GDM1 (cell line): Measurements from ENCODE around the gene ST3GAL3.

Source experiments
- DNase-seq: peaks from one replicate; lab custom pipeline; 2025; lab: John Stamatoyannopoulos, UW

The ST3GAL3 gene, protein sequence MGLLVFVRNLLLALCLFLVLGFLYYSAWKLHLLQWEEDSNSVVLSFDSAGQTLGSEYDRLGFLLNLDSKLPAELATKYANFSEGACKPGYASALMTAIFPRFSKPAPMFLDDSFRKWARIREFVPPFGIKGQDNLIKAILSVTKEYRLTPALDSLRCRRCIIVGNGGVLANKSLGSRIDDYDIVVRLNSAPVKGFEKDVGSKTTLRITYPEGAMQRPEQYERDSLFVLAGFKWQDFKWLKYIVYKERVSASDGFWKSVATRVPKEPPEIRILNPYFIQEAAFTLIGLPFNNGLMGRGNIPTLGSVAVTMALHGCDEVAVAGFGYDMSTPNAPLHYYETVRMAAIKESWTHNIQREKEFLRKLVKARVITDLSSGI

DNA sequence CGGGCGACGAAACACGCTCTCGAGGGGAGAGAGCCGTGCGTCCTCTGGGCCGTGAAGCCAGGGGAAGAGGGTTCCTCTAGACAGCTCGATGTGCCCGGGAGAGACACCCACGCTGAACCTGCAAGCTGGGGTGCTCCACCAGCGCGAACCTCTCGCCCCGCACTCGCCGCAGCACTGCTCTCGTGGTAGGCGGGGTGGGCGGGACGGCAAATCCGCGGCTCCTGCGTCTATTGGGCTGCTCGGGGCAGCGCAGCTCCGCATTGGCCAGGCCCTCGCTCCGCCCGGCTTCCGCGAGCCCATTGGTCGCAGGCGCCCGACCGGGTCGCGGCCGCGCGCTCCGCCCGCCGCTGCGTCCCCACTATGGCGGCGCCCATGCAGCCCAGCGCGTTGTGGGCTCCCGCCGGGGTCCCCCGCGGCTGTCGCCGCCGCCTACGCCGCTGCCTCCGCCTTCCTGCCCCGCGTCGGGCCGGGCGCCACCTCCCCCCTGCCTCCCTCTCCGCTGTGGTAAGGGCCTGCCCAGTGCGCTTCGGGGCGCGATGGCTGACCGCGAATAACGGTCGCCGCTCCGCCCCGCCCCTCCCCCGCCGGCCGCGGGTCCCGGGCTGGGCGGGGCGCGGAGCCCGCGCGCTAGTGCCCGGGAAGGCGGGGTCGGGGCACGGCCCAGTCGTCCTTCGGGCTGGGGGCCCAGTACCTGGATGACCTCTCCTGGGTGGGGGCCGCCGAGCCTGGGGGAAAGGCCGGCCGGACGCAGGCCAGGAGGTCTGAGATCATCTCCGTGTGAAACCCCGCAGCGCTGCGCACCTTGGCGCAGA, at the start of gene ST3GAL3:
ST3GAL3 (plus strand) TSS at position 347 of the 812 bp plus-strand sequence. CDS start 28,727 bp downstream, outside the sequence.
- peak; percentile 94 for DNase-seq

GRCh38 chr1:43659212-43660166, 47.8 kb upstream of the ST3GAL3 start:
- DNase-seq, result no peak

DNA sequence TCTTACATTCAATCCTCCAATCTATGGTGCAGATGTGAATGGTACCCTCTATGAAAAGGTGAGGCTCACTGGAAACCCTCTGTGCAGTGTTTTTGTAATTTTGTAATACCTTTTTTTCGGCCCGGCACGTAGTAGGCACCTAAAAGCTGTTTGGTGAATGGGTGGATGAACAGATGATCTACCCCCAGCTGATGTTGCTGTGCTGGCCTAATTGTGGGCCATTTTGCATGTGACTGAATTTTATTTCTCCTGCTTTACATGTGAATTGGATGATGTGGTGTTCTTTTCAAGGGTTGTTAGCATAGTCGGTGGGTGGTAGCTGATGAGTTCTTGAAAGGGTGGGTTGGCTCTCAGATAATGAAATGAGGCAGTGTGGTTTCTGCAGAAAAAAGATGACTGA, 47.0 kb upstream of the ST3GAL3 start:
- DNase-seq, result no peak

DNA sequence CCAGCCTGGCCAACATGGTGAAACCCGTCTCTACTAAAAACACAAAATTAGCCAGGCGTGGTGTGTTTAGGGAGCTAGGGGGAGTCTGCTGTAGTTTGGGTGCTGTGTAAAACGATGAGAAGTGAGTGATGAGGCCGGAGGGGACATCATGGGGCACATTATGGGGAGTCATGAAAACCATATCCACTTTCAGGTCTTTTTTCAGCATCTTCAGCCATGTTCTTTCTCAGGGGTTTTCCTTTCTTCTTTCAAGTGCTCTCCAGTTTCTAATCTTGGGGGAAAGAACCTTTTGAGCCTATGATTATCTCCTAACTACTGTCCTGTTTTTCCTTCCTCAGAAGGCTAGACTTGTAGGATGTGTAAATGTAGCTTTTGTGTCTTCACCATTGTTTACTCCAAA, 43.0 kb upstream of the ST3GAL3 start:
- DNase-seq, result no peak

DNA sequence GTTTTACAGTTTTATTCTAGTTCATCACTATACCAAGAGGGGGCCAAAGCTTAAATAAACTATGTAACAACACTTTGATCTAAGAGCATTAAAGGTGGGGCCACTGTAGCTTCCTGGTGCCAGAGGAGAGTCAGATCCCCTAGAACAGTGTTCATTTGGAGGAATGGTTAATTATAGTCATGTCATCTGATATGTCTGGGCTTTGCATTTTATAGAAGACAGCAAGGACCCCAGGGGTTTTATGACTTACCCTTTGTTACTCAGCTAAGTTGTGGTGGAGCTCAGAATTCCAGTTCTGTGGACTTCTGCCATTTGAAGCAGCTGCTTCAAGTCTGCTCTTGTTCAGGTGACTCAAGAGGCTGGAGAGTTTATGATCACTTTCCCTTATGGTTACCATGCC, 40.7 kb upstream of the ST3GAL3 start:
- no peak for DNase-seq

DNA sequence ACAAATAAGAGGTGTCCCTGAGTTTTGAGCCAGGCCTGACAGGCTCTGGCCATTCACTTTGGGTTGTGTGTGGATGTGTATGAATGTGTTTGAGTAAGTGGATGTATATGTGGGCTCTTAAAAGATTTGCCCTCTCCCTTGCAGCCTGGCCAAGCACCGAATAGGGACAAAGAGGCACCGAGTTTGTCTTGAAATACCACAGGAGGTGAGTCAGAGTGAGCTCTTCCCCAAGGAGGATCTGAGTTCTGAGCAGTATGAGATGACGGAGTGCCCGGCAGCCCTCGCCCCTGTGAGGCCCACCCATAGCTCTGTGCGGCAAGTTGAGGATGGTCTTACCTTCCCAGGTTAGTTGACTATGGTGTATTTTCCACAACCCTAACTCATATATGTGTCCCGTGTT, 38.4 kb upstream of the ST3GAL3 start:
- DNase-seq, result no peak

DNA sequence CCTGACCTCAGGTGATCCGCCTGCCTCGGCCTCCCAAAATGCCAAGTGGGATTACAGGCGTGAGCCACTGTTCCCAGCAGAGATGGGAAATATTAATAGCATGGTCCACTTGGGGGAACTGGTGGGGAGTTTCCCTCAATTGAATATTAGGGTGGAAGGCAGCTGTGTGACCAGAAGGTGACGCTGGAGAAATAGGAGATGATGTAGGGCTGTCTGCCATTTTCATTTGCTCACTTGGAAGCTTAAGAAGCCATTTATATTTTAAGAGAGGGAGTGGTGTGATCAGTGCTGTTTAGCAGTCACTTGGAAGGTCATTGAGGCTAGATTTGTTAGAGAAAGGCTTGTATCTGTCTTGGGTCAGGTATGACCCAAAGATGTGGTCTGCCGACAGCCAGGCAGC, 37.5 kb upstream of the ST3GAL3 start:
- DNase-seq, result no peak

- DNase-seq, result no peak
These were observed 36.1 kb upstream of the ST3GAL3 start for GRCh38 chr1:43671193-43671592.

GRCh38 chr1:43671626-43672330, 35.6 kb upstream of the ST3GAL3 start:
- DNase-seq, result no peak

GRCh38 chr1:43673261-43673660, 34.1 kb upstream of the ST3GAL3 start:
- no peak for DNase-seq

DNA sequence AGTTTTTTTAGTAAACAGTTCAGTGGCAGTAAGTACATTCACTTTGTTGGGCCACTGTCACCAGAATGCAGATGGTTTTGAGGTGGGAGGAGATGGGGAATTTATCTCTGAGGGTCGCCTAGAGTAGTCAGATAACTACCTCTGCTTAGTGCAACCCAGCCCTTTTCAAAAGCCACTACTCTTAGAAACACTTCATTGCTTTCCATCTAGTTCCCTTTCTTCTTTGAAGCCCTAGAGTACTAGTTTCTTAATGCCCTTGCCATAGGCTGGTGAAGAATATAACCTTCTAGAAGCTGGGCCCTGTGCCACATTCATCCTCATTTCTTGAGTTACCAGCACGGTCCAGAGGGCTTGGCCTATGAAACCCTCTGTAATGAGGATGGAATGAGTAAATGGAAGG, 28.4 kb upstream of the ST3GAL3 start:
- DNase-seq, result no peak

- DNase-seq, result no peak
These were observed 23.8 kb upstream of the ST3GAL3 start for GRCh38 chr1:43683560-43683959.

GRCh38 chr1:43686801-43687200, 20.5 kb upstream of the ST3GAL3 start:
- DNase-seq, result no peak

DNA sequence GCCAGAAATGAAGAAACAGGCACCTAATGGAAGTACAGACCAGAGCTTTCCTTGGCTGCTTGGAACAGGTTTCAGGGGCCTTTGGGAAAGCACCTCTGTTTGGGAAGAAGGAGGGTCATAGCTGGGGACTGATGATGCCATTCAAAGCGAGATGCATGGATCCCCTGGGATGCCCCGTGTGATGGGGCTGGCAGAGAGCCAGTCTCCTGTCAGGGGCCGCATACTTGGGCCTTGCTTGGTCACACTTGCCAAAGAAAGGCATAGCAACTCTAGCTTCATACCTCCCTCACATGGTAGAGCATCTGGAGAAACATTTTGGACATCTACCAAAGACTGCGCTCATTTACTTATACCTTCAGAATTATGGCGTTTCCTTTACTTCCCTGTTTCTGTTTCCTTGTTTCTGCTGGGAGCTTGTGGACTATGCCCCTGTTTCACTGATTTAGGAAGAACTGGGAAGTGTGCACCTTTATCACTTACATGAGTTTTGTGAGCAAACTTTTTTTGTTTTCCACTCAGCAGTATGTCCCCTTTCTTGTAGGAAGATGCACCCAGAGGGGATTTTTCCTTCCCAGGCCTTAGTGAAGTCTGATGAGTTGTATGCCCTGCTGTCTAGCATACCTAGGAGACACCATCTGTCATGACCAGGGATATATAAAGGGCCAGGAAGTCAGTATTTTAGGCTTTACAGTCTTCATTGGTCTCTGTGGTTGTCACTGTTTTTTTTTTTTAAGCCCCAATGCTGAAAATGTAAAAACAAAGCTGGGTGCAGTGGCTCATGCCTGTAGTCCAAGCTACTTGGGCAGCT, 19.8 kb upstream of the ST3GAL3 start:
- no peak for DNase-seq

DNA sequence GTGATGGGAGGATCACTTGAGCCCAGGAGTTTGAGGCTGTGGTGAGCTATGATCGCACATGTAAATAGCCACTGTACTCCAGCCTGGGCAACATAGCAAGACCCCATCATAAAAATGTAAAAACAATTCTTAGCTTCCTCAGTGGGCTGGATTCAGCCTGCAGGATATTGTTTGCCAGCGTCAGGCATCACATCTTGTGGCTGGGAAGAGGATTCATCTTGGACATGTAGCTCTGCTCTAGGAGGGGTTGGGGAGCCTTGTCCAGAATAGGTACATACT, 19.3 kb upstream of the ST3GAL3 start:
- no peak for DNase-seq

DNA sequence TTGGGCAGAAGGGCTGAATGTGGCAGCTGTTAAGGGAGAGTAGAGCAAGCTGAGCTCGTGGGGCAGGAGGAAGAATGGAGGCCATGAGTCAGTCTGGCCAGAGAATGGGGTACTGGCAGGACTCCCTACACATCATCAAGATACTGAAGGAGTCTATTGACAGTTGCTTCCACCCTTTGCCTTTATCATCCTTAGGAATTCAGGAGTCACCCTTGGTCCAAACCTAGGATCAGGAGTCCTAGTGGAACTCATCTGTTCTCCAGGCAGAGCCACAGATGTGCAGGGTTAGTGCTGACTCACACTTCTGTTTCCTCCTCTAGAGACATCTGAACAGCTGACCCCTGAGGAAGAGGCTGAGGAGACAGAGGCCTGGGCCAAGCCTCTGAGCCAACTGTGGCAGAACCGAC, 18.7 kb upstream of the ST3GAL3 start:
- DNase-seq, result no peak

DNA sequence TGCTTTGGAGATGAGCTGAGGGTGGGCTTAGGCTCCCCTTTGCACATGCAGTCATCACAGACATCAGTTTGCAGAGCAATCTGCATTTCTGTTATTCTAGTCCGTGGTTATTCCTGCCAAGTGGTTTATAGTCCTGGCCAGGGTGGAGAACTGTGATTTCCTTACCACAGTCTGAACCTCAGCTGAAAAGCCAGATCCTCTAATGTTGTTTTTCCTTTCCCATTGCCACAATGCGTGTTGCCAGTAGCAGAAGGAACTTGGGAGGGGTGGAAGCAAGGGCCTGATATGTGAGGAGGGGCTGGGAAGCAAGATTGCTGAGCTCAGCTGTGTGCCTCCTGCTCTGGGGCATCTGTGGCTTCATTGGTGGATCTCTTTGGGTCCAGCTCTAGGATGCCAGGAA, 18.0 kb upstream of the ST3GAL3 start:
- DNase-seq, result no peak

- DNase-seq, result no peak
These were observed 15.2 kb upstream of the ST3GAL3 start for GRCh38 chr1:43691871-43692815.

DNA sequence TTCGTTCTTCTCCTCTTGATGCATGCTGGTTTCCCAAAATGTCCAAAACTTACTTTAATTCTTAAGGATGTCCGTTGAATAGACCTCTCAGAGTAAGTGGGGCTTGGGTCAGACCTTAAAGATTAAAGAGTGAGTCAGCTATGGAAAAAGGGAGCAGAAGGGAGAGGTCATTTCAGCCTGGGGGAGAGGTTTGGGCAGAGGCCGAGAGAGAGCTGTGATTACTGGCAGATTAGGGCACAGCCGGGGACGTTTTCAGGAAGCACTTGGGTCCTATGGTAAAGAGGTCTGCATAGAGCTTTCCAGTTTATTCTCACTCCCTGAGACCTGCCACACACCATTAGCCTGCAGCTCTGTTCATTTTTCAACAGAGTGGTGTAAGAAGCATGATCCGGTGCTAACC, 14.0 kb upstream of the ST3GAL3 start:
- DNase-seq, result no peak

DNA sequence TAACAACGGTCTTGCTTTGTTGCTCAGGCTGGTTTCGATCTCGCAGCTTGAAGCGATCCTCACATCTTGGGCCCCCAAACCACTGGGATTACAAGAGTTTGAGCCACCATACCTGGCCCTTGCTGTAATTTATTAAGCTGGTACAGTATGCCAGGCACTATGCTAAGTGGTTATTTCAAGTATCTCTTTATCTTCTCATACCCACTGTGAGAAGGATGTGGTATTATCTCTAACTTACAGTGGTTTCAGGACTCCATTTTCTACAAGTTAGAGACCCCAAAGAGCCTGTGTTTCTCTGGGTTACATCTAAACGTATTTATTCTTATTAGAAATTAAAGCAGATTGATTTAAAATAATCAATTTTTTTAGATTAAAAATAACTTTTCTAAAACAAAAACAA, 8.1 kb upstream of the ST3GAL3 start:
- DNase-seq, result no peak
